Fibroblast of the aortic adventitia (primary cell): Measurements from ENCODE around the gene L3MBTL4. TPM values are rescaled to one million over a fixed set of nuclear protein-coding genes. Genes with fewer than 3 reads are reported as not detected.

Source experiments
- DNase-seq: peaks from one replicate; pipeline ENCODE4 v3.0.0-alpha.2; 2010; ENCODE audit warnings: low read depth
- H3K4me3 ChIP-seq: 2 replicates; pipeline ENCODE4 v1.5.1; 2011; ENCODE audit warnings: low read depth, mild to moderate bottlenecking, control low read depth, low read length, moderate library complexity
- CTCF ChIP-seq: IDR thresholded peaks from 2 replicates; pipeline ENCODE4 v1.5.1; 2011; ENCODE audit warnings: mild to moderate bottlenecking, low read length, control low read depth, inconsistent platforms; ENCODE audit not compliant: insufficient read depth
- total RNA-seq: library from RNA; depleted of rRNA; stranded (reverse); fragments of >200 nt; gene quantifications from 2 replicates; pipeline ENCODE4 v1.2.3, GENCODE V29; 2012; ENCODE audit warnings: low replicate concordance

L3MBTL4 gene
- total RNA-seq, 1 donor = not detected

- no peak overlapping the region for H3K4me3 ChIP-seq
- no peak for TF ChIP-seq CTCF
- DNase-seq = no peak
Observed at GRCh38 chr18:5992381-5992780, 422.3 kb downstream of the L3MBTL4 start.

- DNase-seq = no peak
- H3K4me3 ChIP-seq = no peak overlapping the region
- TF ChIP-seq CTCF = no peak
Observed at GRCh38 chr18:5987249-5987648, 427.5 kb downstream of the L3MBTL4 start.

GRCh38 chr18:5986257-5986931 lies 428.3 kb downstream of the L3MBTL4 start:
- TF ChIP-seq CTCF = no peak
- no peak overlapping the region for H3K4me3 ChIP-seq
- no peak for DNase-seq

GRCh38 chr18:5984245-5984644 lies 430.5 kb downstream of the L3MBTL4 start:
- TF ChIP-seq CTCF = no peak
- DNase-seq = no peak
- no peak overlapping the region for H3K4me3 ChIP-seq

GRCh38 chr18:5983488-5983887 lies 431.2 kb downstream of the L3MBTL4 start:
- no peak for DNase-seq
- no peak overlapping the region for H3K4me3 ChIP-seq
- TF ChIP-seq CTCF = no peak

GRCh38 chr18:5982332-5982731 lies 432.4 kb downstream of the L3MBTL4 start:
- no peak for TF ChIP-seq CTCF
- no peak for DNase-seq
- no peak overlapping the region for H3K4me3 ChIP-seq

GRCh38 chr18:5980721-5981120 lies 434.0 kb downstream of the L3MBTL4 start:
- H3K4me3 ChIP-seq = no peak overlapping the region
- TF ChIP-seq CTCF = no peak
- no peak for DNase-seq
